Right lobe of liver (tissue), 6 donors: ENCODE results near the gene TANGO2. TPM values are rescaled to one million over a fixed set of nuclear protein-coding genes. Genes with fewer than 3 reads are reported as not detected.

Experiments used
- ATAC-seq, 4 donors: fragments of 200-7000 bp; cut with Tn5 transposase; one replicate each; pipeline ENCODE4 v1.9.1; 2020; ENCODE audit warnings: mild to moderate bottlenecking in 4 of 4, moderate library complexity in 4 of 4
- DNase-seq, 3 donors: peaks; one replicate each; pipeline ENCODE4 v3.0.0-alpha.2; 2020
- H3K27ac ChIP-seq, 3 donors: fragments of 200-600 bp; one replicate each; pipeline ENCODE4 v1.8.0; 2022
- H3K27me3 ChIP-seq, 2 donors: fragments of 200-600 bp; one replicate each; pipeline ENCODE4 v1.8.0; 2022
- H3K36me3 ChIP-seq, 4 donors: fragments of 200-600 bp; sonication (generic) in 1 of 4; one replicate each; pipeline versions ENCODE4 v1.5.1 to v1.8.0; 2017 to 2022; ENCODE audit warnings: control low read depth in 1 of 4
- H3K4me1 ChIP-seq, 4 donors: fragments of 200-600 bp; sonication (generic) in 1 of 4; one replicate each; pipeline versions ENCODE4 v1.5.1 to v1.8.0; 2017 to 2022; ENCODE audit warnings: control low read depth in 1 of 4
- H3K4me3 ChIP-seq, 3 donors: fragments of 200-600 bp; one replicate each; pipeline ENCODE4 v1.8.0; 2022
- H3K9me3 ChIP-seq, 4 donors: fragments of 200-600 bp; sonication (generic) in 1 of 4; one replicate each; pipeline versions ENCODE4 v1.5.1 to v1.8.0; 2017 to 2022; ENCODE audit warnings: control low read depth in 1 of 4
- CTCF ChIP-seq, 4 donors: fragments of 200-600 bp in 3 of 4; fragments of 450-650 bp in 1 of 4; IDR thresholded peaks; one replicate each; pipeline versions ENCODE4 v1.5.1 to v1.8.0; 2016 to 2022; ENCODE audit warnings: antibody characterized with exemption in 4 of 4, mild to moderate bottlenecking in 2 of 4
- POLR2A ChIP-seq: fragments of 450-650 bp; IDR thresholded peaks from one replicate; pipeline ENCODE4 v1.6.1; 2017; ENCODE audit warnings: antibody characterized with exemption, mild to moderate bottlenecking
- WGBS: methylation state at CpG from one replicate; pipeline ENCODE4 v1.1.6; 2018; ENCODE audit warnings: low coverage, low lambda C conversion rate; ENCODE audit not compliant: insufficient coverage; ENCODE audit errors: missing lambda C conversion rate; 5-methylcytosine and 5-hydroxymethylcytosine counted together
- intact Hi-C, 2 donors: fragments of 100-400 bp; cut with DNase I; formaldehyde crosslinking; loops; one replicate each; pipeline versions ENCODE4 v1.11.2 to v1.14.1; 2022
- total RNA-seq, 6 experiments: library from RNA; depleted of rRNA in 2 of 6; stranded (reverse); fragments of >200 nt in 2 of 6; fragmentation: NEBNext Ultra II Directional in 3 of 6; extraction: Animal tissue kit (Norgen Biotek cat#: 25700) in 3 of 6; gene quantifications; one replicate each; pipeline versions ENCODE4 v1.1.0 to v1.2.4, GENCODE V29; 2016 to 2023
- donor health status: DM: no; HTN: yes; CAD: no.
- donor health status: DM: no; HTN: no; CAD: no.
- donor health status: DM: no; HTN: no; CAD: no.
- donor health status: DM: no; HTN: yes; CAD: no.
- donor health status: DM: no; HTN: yes; CAD: no.

Gene TANGO2
- total RNA-seq, 6 experiments from 2014 or later, result 11.0 to 27.0 (median 15.5) TPM

DNA sequence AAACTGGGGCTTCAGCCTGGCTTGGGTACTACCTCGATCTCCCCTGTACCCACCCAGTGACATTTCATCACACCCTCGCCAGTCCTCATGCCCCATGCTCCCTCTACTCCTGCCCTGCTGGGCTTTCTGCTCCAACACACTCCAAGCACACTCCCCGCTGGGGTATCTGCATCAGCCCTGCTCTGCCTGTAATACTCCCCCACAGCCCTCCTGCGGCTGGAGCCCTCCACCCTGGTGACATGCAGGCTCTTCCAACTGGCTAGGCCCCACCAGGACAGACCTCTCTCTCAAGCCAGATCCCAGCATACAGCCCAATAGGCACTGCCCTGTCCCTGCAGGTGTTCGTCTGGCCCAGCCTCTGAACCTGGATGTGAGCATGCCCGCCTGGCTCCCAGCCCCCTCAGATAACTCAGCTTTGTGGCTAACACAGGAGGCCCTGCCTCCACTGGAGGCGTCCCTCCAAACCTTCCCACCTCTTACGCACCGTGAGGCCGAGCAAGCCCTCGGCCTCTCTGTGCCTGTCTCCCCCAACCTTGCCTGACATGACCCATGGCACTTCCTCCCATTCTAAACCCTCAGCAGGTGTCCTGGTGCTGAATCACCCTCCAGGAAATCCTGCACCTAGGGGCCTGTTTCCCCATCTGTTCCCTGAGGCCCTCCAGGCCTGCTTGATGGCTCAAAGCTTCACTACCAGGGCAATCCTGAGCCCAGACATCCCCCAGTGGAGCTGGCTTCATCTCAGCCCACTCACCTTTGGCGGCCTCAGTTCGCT is 45.8 kb upstream of the TANGO2 start:
- 77% methylated on average over 5 of the region's 13 CpGs for WGBS
- Histone ChIP-seq H3K4me3 (no peak overlapping the region), H3K36me3 (peaks cover 0 to 6% (median 0%) of the 10 kb centered on the region in 4 donors), H3K27me3 (no peaks in the 10 kb centered on the region), H3K27ac (no peak overlapping the region), H3K9me3 (no peaks in the 10 kb centered on the region), H3K4me1 (peaks cover 0 to 26% (median 13%) of the 10 kb centered on the region in 4 donors)
- intact Hi-C loops, result loop anchor here (5.0 to 10.0 kb wide), 3 partner anchors 42 to 140 kb away; partner anchors contain the start of genes RANBP1 (in 2 of the 2), TRMT2A (in 2 of the 2), ARVCF (in 1 of the 2) and TANGO2 (in 1 of the 2)
- ATAC-seq (no peak), DNase-seq (no peak)
- no peak for TF ChIP-seq POLR2A
- no peak for TF ChIP-seq CTCF (IDR thresholded peaks at IDR 0.05)

GRCh38 chr22:19975707-19976035 is 45.2 kb upstream of the TANGO2 start:
- Histone ChIP-seq H3K9me3 (no peaks in the 10 kb centered on the region), H3K27me3 (no peaks in the 10 kb centered on the region), H3K36me3 (peaks cover 0 to 6% (median 0%) of the 10 kb centered on the region in 4 donors), H3K4me1 (peaks cover 0 to 21% (median 10%) of the 10 kb centered on the region in 4 donors), H3K4me3 (no peak overlapping the region), H3K27ac (no peak overlapping the region)
- TF ChIP-seq POLR2A (no peak), CTCF (IDR thresholded peaks at IDR 0.05) (no peak)
- no peak for ATAC-seq
- WGBS, result 81% methylated on average over 2 of the region's 4 CpGs
- no peak for DNase-seq
- intact Hi-C loops, result loop anchor here (5.0 to 10.0 kb wide), 3 partner anchors 42 to 139 kb away; partner anchors contain the start of genes RANBP1 (in 2 of the 2), TRMT2A (in 2 of the 2), ARVCF (in 1 of the 2) and TANGO2 (in 1 of the 2)

GRCh38 chr22:19976671-19977070 is 44.2 kb upstream of the TANGO2 start:
- peaks cover 0 to 11% (median 5%) of the 10 kb centered on the region in 4 donors for H3K4me1 ChIP-seq
- no peaks in the 10 kb centered on the region for H3K27me3 ChIP-seq
- ATAC-seq (no peak), DNase-seq (no peak)
- no CpG with 5 or more reads among the region's 3 CpGs for WGBS
- peaks cover 0 to 6% (median 0%) of the 10 kb centered on the region in 4 donors for H3K36me3 ChIP-seq
- TF ChIP-seq CTCF (IDR thresholded peaks at IDR 0.05) (no peak), POLR2A (no peak)
- no peak overlapping the region for H3K27ac ChIP-seq
- H3K9me3 ChIP-seq, result no peaks in the 10 kb centered on the region
- intact Hi-C loops, result loop anchor here (5.0 to 10.0 kb wide), 3 partner anchors 41 to 138 kb away; partner anchors contain the start of genes RANBP1 (in 2 of the 2), TRMT2A (in 2 of the 2), ARVCF (in 1 of the 2) and TANGO2 (in 1 of the 2)
- H3K4me3 ChIP-seq, result no peak overlapping the region

DNA sequence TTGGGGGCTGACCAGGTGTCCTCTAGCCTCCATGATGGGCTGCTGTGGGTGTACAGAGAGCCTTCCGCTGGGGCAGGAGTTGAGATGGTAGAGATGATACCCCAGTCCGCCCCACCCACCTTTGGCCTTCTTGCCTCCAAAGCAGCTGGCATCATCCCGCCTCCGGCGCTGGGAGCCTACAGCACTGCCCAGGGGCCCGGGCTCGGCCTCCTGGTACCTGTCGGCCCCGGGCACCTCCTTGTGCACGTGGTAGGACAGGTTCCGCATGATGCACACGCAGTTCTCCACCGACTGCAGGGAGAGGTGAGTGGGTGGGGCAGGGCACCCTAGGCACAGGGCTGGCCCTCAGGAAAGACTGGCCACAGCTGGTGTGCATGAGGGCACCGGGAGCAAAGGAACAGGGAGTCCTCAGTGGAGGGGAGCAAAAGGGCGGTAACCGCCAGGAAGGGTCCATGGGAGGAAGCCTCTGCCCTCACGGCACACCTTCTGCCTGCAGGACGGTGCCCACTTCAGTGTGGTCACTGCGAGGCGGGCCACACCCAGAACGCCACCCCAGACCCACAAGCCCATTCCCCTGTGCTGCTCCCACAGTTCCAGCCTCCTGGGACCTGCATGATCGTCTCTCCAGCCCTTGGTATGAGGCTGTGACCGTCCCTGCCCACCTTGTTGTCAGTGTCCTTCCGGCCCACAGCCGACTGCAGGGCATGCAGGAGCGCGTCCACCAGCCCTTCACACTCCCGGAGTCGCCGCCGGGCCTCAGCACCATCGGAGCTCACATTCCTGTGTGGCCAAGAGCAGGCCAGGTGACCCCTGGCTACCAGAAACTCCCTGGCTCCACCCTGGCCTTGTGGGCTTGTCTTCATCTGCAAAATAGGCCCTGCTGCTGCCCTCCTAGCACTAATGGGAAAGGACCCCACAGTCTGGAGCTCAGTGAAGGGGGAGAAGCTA is 43.3 kb upstream of the TANGO2 start:
- WGBS, result 100% methylated on average over 4 of the region's 32 CpGs
- no peak overlapping the region for H3K27ac ChIP-seq
- TF ChIP-seq POLR2A, result no peak
- no peak for TF ChIP-seq CTCF (IDR thresholded peaks at IDR 0.05)
- H3K36me3 ChIP-seq, result peaks cover 0 to 6% (median 0%) of the 10 kb centered on the region in 4 donors
- no peak overlapping the region for H3K4me3 ChIP-seq
- no peaks in the 10 kb centered on the region for H3K27me3 ChIP-seq
- no peaks in the 10 kb centered on the region for H3K9me3 ChIP-seq
- intact Hi-C loops, result loop anchor here (5.0 to 10.0 kb wide), 3 partner anchors 40 to 137 kb away; partner anchors contain the start of genes RANBP1 (in 2 of the 2), TRMT2A (in 2 of the 2), ARVCF (in 1 of the 2) and TANGO2 (in 1 of the 2)
- peaks cover 0 to 2% (median under 1%) of the 10 kb centered on the region in 4 donors for H3K4me1 ChIP-seq
- no peak for ATAC-seq
- no peak for DNase-seq
